IMR-90 (cell line): ENCODE measurements around the gene AKAP1. TPM values are rescaled to one million over a fixed set of nuclear protein-coding genes. Genes with fewer than 3 reads are reported as not detected.

Experiments used
- ATAC-seq: fragments of 200-7000 bp; cut with Tn5 transposase; 2 replicates; pipeline ENCODE4 v1.9.1; 2020; ENCODE audit warnings: low read depth, mild to moderate bottlenecking, moderate library complexity
- BruUV-seq: library from RNA; stranded (reverse); fragments of 400-500 nt; replicated peaks from 2 replicates; lab custom pipeline; 2021; lab: Mats Ljungman, UMichigan
- CTCF ChIA-PET: fragments of 300-600 bp; formaldehyde crosslinking; extraction: SDS; loops from one replicate; lab custom pipeline; 2021; ENCODE audit warnings: antibody characterized with exemption; lab: Yijun Ruan, JAX
- POLR2A ChIA-PET: fragments of 300-600 bp; sonication (Branson Sonifier 250); formaldehyde crosslinking; loops from one replicate; lab custom pipeline; 2022; ENCODE audit warnings: antibody characterized with exemption; ENCODE audit not compliant: unreplicated experiment; lab: Charles Lee
- DNase-seq: peaks from one replicate; pipeline ENCODE4 v3.0.0; 2013
- H2AFZ ChIP-seq: replicated peaks from 2 replicates; pipeline ENCODE3; 2013; ENCODE audit warnings: low read length, mild to moderate bottlenecking; ENCODE audit not compliant: poor library complexity
- H2AK5ac ChIP-seq: 2 replicates; pipeline ENCODE4 v1.6.1; 2013; ENCODE audit warnings: low read depth, low read length, inconsistent platforms
- H2AK9ac ChIP-seq: replicated peaks from 2 replicates; pipeline ENCODE3; 2013; ENCODE audit warnings: mild to moderate bottlenecking, low read depth, low read length, moderate library complexity; ENCODE audit not compliant: poor library complexity
- H2BK120ac ChIP-seq: 2 replicates; pipeline ENCODE4 v1.6.1; 2013; ENCODE audit warnings: low read depth, low read length, inconsistent platforms
- H2BK15ac ChIP-seq: 3 replicates; pipeline ENCODE4 v1.6.1; 2013; ENCODE audit warnings: low read depth, low read length, inconsistent platforms
- H2BK20ac ChIP-seq: 2 replicates; pipeline ENCODE4 v1.6.1; 2013; ENCODE audit warnings: low read depth, mild to moderate bottlenecking, inconsistent platforms, low read length, moderate library complexity
- H2BK5ac ChIP-seq: 2 replicates; pipeline ENCODE4 v1.6.1; 2013; ENCODE audit warnings: mild to moderate bottlenecking, low read depth, low read length, inconsistent platforms; ENCODE audit not compliant: poor library complexity, severe bottlenecking
- H3K14ac ChIP-seq: replicated peaks from 2 replicates; pipeline ENCODE4 v1.6.1; 2013; ENCODE audit warnings: low read depth, low read length, inconsistent platforms
- H3K18ac ChIP-seq: 2 replicates; pipeline ENCODE4 v1.6.1; 2013; ENCODE audit warnings: low read depth, low read length, control low read depth
- H3K23ac ChIP-seq: 2 replicates; pipeline ENCODE4 v1.6.1; 2013; ENCODE audit warnings: low read depth, low read length, inconsistent platforms
- H3K27ac ChIP-seq: 2 replicates; pipeline ENCODE4 v1.5.1; 2013; ENCODE audit warnings: mild to moderate bottlenecking, control low read depth, low read length; ENCODE audit not compliant: insufficient read depth
- H3K27me3 ChIP-seq: 2 replicates; pipeline ENCODE4 v1.6.1; 2013; ENCODE audit warnings: low read length; ENCODE audit not compliant: control insufficient read depth, insufficient read depth
- H3K36me3 ChIP-seq: 2 replicates; pipeline ENCODE4 v1.6.1; 2013; ENCODE audit warnings: low read length, mixed read lengths; ENCODE audit not compliant: control insufficient read depth, insufficient read depth
- H3K4ac ChIP-seq: 2 replicates; pipeline ENCODE4 v1.6.1; 2013; ENCODE audit warnings: low read depth, low read length, inconsistent platforms
- H3K4me1 ChIP-seq: 2 replicates; pipeline ENCODE4 v1.6.1; 2013; ENCODE audit warnings: low read length, mixed read lengths; ENCODE audit not compliant: control insufficient read depth, insufficient read depth
- H3K4me2 ChIP-seq: 2 replicates; pipeline ENCODE4 v1.6.1; 2013; ENCODE audit warnings: low read depth, mild to moderate bottlenecking, control low read depth, low read length, moderate library complexity
- H3K4me3 ChIP-seq: 2 replicates; pipeline ENCODE4 v1.5.1; 2013; ENCODE audit warnings: low read depth, mild to moderate bottlenecking, control low read depth, low read length, moderate library complexity; ENCODE audit not compliant: insufficient read depth
- H3K56ac ChIP-seq: 2 replicates; pipeline ENCODE4 v1.6.1; 2013; ENCODE audit warnings: low read length, inconsistent platforms; ENCODE audit not compliant: insufficient read depth; ENCODE audit errors: extremely low read depth
- H3K79me1 ChIP-seq, 2 experiments: 2 replicates each; pipeline ENCODE4 v1.6.1; 2013; ENCODE audit warnings: low read length in 2 of 2, inconsistent platforms in 1 of 2, low read depth in 1 of 2
- H3K9ac ChIP-seq: 2 replicates; pipeline ENCODE4 v1.6.1; 2013; ENCODE audit warnings: low read depth, low read length, control low read depth
- H3K9me1 ChIP-seq: 2 replicates; pipeline ENCODE4 v1.6.1; 2013; ENCODE audit warnings: low read length, inconsistent platforms; ENCODE audit not compliant: insufficient read depth
- H3K9me3 ChIP-seq: 2 replicates; pipeline ENCODE4 v1.6.1; 2013; ENCODE audit warnings: low read length; ENCODE audit not compliant: control insufficient read depth, insufficient read depth
- H4K20me1 ChIP-seq: 2 replicates; pipeline ENCODE4 v1.6.1; 2013; ENCODE audit warnings: low read length, inconsistent platforms; ENCODE audit not compliant: insufficient read depth
- H4K5ac ChIP-seq: 2 replicates; pipeline ENCODE4 v1.6.1; 2013; ENCODE audit warnings: mild to moderate bottlenecking, low read depth, low read length, control low read depth
- H4K8ac ChIP-seq, 2 experiments: 2 replicates each; pipeline ENCODE4 v1.6.1; 2013; ENCODE audit warnings: low read depth in 2 of 2, low read length in 2 of 2, control low read depth in 1 of 2, inconsistent platforms in 1 of 2
- H4K91ac ChIP-seq: 2 replicates; pipeline ENCODE4 v1.6.1; 2013; ENCODE audit warnings: low read depth, low read length, inconsistent platforms; ENCODE audit not compliant: insufficient read depth
- BHLHE40 ChIP-seq: fragments of 150-350 bp; IDR thresholded peaks from 2 replicates; pipeline ENCODE4 v1.6.1; 2016; ENCODE audit warnings: mild to moderate bottlenecking, low read depth, low read length
- CEBPB ChIP-seq: IDR thresholded peaks from 2 replicates; pipeline ENCODE4 v1.6.1; 2012; ENCODE audit warnings: low read depth, low read length, improper control_type of control experiment
- CHD1 ChIP-seq: IDR thresholded peaks from 2 replicates; pipeline ENCODE4 v1.6.1; 2012; ENCODE audit warnings: low read depth, low read length, improper control_type of control experiment
- FOS ChIP-seq: fragments of 150-350 bp; IDR thresholded peaks from 2 replicates; pipeline ENCODE4 v1.6.1; 2016; ENCODE audit warnings: low read depth, low read length
- MAFK ChIP-seq: IDR thresholded peaks from 2 replicates; pipeline ENCODE4 v1.6.1; 2012; ENCODE audit warnings: low read depth, low read length, improper control_type of control experiment
- MAZ ChIP-seq: IDR thresholded peaks from 2 replicates; pipeline ENCODE4 v1.6.1; 2012; ENCODE audit warnings: low read depth, mild to moderate bottlenecking, low read length, improper control_type of control experiment, moderate library complexity, borderline replicate concordance
- MXI1 ChIP-seq: IDR thresholded peaks from 2 replicates; pipeline ENCODE4 v1.6.1; 2012; ENCODE audit warnings: low read depth, mild to moderate bottlenecking, low read length, moderate library complexity, borderline replicate concordance
- NFE2L2 ChIP-seq: fragments of 150-350 bp; IDR thresholded peaks from 2 replicates; pipeline ENCODE4 v1.6.1; 2016; ENCODE audit warnings: low read depth, mild to moderate bottlenecking, low read length
- POLR2A ChIP-seq: IDR thresholded peaks from 2 replicates; pipeline ENCODE4 v1.6.1; 2012; ENCODE audit warnings: mild to moderate bottlenecking, low read depth, low read length
- RAD21 ChIP-seq: IDR thresholded peaks from 2 replicates; pipeline ENCODE4 v1.6.1; 2012; ENCODE audit warnings: low read length, improper control_type of control experiment
- RCOR1 ChIP-seq: IDR thresholded peaks from 2 replicates; pipeline ENCODE4 v1.6.1; 2012; ENCODE audit warnings: mild to moderate bottlenecking, low read length, improper control_type of control experiment; ENCODE audit not compliant: insufficient replicate concordance
- RFX5 ChIP-seq: IDR thresholded peaks from 2 replicates; pipeline ENCODE4 v1.8.0; 2012; ENCODE audit warnings: low read depth, mild to moderate bottlenecking, low read length, moderate library complexity
- SMC3 ChIP-seq: fragments of 150-350 bp; IDR thresholded peaks from 2 replicates; pipeline ENCODE4 v1.6.1; 2016; ENCODE audit warnings: low read depth, mild to moderate bottlenecking, antibody characterized with exemption, low read length, moderate library complexity
- WGBS, 2 experiments: methylation state at CpG; one replicate each; pipeline versions ENCODE4 v1.1.5 to v1.1.7; 2013; ENCODE audit warnings: missing lambda C conversion rate in 2 of 2; ENCODE audit not compliant: insufficient read length in 1 of 2; ENCODE audit errors: extremely low coverage in 2 of 2; 5-methylcytosine and 5-hydroxymethylcytosine counted together
- dilution Hi-C: fragments of 300-500 bp; cut with HindIII; formaldehyde crosslinking; loops from one replicate; pipeline ENCODE4 v1.14.3; 2018; ENCODE audit warnings: low sequenced_read_pairs; ENCODE audit not compliant: unreplicated experiment
- in situ Hi-C: fragments of 300-500 bp; cut with MboI; formaldehyde crosslinking; loops from 3 replicates; pipeline ENCODE4 v1.14.3; 2019; ENCODE audit warnings: low sequenced_read_pairs, inconsistent platforms, mixed read lengths
- intact Hi-C: fragments of 100-400 bp; cut with micrococcal nuclease; formaldehyde crosslinking; loops from 2 replicates; pipeline ENCODE4 v1.10.0; 2022
- polyA plus RNA-seq, 3 experiments: library from polyadenylated mRNA; depleted of rRNA; stranded (reverse); fragments of >200 nt; gene quantifications; 2 replicates each; pipeline ENCODE4 v1.2.3, GENCODE V29; 2012; ENCODE audit warnings: low replicate concordance in 1 of 3
- total RNA-seq: library from RNA; depleted of rRNA; stranded (reverse); fragments of >200 nt; gene quantifications from 2 replicates; pipeline ENCODE4 v1.2.3, GENCODE V29; 2012
- TF ChIP-seq, protein P1 (sequence below): fragments of 150-350 bp; IDR thresholded peaks from 2 replicates; pipeline ENCODE4 v1.6.1; 2017; ENCODE audit warnings: mild to moderate bottlenecking, antibody characterized with exemption, low read length, low read depth
- TF ChIP-seq, protein P2 (sequence below): fragments of 150-350 bp; IDR thresholded peaks from 2 replicates; pipeline ENCODE4 v1.6.1; 2016; ENCODE audit warnings: low read depth, mild to moderate bottlenecking, low read length, moderate library complexity, borderline replicate concordance
- TF ChIP-seq, protein P3 (sequence below): conservative IDR thresholded peaks from 2 replicates; pipeline ENCODE4 v1.5.1; 2012; ENCODE audit warnings: mild to moderate bottlenecking, low read depth, low read length, improper control_type of control experiment

Gene AKAP1
- total and polyA plus RNA-seq, 2 of the 4 experiments (the other 2 are of a cell fraction) = 10.2 to 17.4 TPM

DNA sequence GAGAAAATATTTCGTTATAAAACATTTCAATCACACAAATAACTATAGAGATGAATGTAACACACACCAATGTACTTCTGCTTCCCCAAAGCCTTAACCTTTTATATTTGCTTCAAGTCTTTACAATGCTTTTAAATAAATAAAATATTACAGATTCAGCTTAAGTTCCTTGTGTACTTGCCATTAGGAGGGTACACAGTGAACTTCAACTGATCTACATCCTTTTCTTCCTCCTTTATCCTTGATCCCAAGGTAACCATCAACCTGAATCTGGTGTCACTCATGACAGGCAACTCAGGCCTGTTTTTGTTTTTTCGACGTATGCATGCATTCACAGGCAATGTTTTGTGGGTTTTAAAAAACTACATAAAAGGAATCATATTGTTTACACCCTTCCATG, 9.3 kb upstream of the AKAP1 start:
- TF ChIP-seq, protein P1, sequence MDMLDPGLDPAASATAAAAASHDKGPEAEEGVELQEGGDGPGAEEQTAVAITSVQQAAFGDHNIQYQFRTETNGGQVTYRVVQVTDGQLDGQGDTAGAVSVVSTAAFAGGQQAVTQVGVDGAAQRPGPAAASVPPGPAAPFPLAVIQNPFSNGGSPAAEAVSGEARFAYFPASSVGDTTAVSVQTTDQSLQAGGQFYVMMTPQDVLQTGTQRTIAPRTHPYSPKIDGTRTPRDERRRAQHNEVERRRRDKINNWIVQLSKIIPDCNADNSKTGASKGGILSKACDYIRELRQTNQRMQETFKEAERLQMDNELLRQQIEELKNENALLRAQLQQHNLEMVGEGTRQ = no peak
- TF ChIP-seq, protein P2, sequence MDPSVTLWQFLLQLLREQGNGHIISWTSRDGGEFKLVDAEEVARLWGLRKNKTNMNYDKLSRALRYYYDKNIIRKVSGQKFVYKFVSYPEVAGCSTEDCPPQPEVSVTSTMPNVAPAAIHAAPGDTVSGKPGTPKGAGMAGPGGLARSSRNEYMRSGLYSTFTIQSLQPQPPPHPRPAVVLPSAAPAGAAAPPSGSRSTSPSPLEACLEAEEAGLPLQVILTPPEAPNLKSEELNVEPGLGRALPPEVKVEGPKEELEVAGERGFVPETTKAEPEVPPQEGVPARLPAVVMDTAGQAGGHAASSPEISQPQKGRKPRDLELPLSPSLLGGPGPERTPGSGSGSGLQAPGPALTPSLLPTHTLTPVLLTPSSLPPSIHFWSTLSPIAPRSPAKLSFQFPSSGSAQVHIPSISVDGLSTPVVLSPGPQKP = no peak
- TF ChIP-seq FOS = no peak
- no peak for TF ChIP-seq RAD21
- TF ChIP-seq CEBPB = no peak
- TF ChIP-seq POLR2A = no peak
- no peak for TF ChIP-seq MAZ
- TF ChIP-seq MAFK = no peak
- no peak for TF ChIP-seq MXI1
- no peak for TF ChIP-seq SMC3
- no peak for TF ChIP-seq NFE2L2
- TF ChIP-seq, protein P3, sequence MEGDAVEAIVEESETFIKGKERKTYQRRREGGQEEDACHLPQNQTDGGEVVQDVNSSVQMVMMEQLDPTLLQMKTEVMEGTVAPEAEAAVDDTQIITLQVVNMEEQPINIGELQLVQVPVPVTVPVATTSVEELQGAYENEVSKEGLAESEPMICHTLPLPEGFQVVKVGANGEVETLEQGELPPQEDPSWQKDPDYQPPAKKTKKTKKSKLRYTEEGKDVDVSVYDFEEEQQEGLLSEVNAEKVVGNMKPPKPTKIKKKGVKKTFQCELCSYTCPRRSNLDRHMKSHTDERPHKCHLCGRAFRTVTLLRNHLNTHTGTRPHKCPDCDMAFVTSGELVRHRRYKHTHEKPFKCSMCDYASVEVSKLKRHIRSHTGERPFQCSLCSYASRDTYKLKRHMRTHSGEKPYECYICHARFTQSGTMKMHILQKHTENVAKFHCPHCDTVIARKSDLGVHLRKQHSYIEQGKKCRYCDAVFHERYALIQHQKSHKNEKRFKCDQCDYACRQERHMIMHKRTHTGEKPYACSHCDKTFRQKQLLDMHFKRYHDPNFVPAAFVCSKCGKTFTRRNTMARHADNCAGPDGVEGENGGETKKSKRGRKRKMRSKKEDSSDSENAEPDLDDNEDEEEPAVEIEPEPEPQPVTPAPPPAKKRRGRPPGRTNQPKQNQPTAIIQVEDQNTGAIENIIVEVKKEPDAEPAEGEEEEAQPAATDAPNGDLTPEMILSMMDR = no peak
- TF ChIP-seq RFX5 = no peak
- no peak for TF ChIP-seq CHD1
- no peak for TF ChIP-seq RCOR1
- TF ChIP-seq BHLHE40 = no peak

More for the DNA sequence above, 9.3 kb upstream of the AKAP1 start:
- no peak overlapping the region for H2AK9ac ChIP-seq
- H3K4me1 ChIP-seq = no peaks in the 10 kb centered on the region
- H2AK5ac ChIP-seq = no peak overlapping the region
- H3K4me2 ChIP-seq = no peak overlapping the region
- BruUV-seq = no TSS peak
- H3K9me3 ChIP-seq = no peaks in the 10 kb centered on the region
- H2AFZ ChIP-seq = no peak overlapping the region
- H3K27me3 ChIP-seq = peaks cover 7% of the 10 kb centered on the region
- H4K8ac ChIP-seq = no peak overlapping the region
- no peak overlapping the region for H2BK20ac ChIP-seq
- dilution Hi-C loops = no loop called here
- no peaks in the 10 kb centered on the region for H3K9me1 ChIP-seq
- H3K4ac ChIP-seq = no peak overlapping the region
- no peak overlapping the region for H3K23ac ChIP-seq
- no peak overlapping the region for H4K91ac ChIP-seq
- no peak overlapping the region for H3K18ac ChIP-seq
- intact Hi-C loops = no loop called here
- CTCF ChIA-PET = no interaction called here
- H2BK120ac ChIP-seq = no peak overlapping the region
- H2BK5ac ChIP-seq = no peak overlapping the region
- no peak overlapping the region for H3K27ac ChIP-seq
- no peak overlapping the region for H2BK15ac ChIP-seq
- H3K9ac ChIP-seq = no peak overlapping the region
- no peaks in the 10 kb centered on the region for H4K20me1 ChIP-seq
- no peaks in the 10 kb centered on the region for H3K36me3 ChIP-seq
- WGBS, 2 experiments = no CpG with 5 or more reads among the region's 3 CpGs
- no peak overlapping the region for H3K56ac ChIP-seq
- ATAC-seq (no peak), DNase-seq (no peak)
- H3K79me1 ChIP-seq = no peaks in the 10 kb centered on the region
- POLR2A ChIA-PET = interaction anchor here (0.5 kb wide), 1 partner anchor 19 kb away, joined by 3 read pairs; no protein-coding TSS in a partner anchor
- no peak overlapping the region for H3K4me3 ChIP-seq
- no peak overlapping the region for H3K14ac ChIP-seq
- in situ Hi-C loops = no loop called here
- no peak overlapping the region for H4K5ac ChIP-seq
